HG03159 (cell line): Measurements from ENCODE around the gene TMOD1.

Source experiments
- ATAC-seq: cut with Tn5 transposase; IDR thresholded peaks from one replicate; pipeline ENCODE4 v1.9.1; 2021; ENCODE audit warnings: mild to moderate bottlenecking, moderate library complexity; ENCODE audit not compliant: unreplicated experiment

The TMOD1 gene

DNA sequence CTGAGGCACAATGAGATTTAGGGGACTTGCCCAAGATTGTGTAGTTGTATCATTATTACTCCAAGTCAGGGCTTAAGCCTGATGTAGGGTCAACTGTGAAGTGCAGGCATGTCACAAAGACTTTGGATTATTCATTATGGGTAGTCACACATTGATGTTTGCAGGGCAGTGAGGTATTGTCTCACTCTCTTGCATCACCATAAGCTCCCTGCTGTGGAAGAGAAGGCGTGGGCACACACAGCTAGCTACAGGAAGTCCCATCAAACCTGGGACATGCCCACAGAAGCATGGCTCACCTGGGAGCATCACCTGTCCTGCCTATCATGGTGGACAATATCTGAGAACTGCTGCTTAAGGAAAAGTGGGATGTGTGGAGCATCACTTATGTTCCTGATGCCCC is 42.1 kb downstream of the TMOD1 start:
- ATAC-seq, result no peak

DNA sequence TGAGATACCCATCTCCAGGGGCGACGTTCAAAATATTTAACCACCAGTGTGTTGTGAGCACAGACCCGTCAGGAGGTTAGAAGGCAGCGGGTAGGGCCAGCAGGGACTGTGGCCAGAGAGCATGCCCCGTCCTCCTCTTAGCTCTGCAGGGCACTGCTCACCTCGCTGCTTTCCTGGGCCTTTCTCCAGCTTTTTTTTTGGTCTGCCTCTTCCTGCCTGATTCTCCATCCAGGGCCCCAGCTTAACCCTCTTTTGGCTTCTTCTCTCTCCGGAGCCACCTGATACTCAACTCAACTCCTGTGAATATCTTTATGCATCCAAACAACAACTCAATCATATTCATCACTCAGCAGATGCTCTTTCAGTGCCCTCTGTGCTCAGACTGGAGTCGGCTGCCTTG is 44.0 kb downstream of the TMOD1 start:
- no peak for ATAC-seq

DNA sequence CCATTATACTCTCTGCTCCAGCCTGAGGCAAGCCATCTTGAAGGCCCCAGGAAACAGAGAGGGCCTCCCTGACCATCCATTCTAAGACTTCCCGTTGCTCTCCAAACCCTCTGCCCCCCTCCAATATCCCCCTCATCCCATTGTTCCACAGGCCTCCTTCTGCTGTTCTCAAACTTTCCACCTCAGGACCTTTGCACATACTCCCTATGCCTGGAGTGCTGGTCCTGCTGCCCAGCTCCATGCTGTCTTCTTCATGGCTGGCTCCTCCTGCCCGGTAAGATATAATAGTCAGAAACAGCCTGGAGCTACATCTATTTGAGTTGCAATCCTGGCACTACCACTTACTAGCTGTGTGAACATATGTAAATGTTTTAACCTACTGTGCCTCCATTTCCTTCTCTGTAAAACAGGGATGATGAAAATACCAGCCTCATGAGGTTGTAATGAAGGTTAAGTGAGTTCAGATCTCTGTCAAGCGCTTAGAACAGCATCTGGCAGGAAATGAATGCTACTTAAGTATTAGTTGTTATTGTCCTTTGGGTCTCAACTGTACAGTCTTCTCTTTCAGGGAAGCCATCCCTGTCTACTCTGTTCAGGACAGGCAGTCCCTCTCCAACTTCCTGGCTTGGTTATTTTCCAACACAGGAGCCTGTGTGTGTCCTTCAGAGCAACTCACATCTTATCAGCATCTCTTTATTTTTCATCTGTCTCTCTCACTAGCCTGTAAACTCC is 45.8 kb downstream of the TMOD1 start:
- no peak for ATAC-seq

DNA sequence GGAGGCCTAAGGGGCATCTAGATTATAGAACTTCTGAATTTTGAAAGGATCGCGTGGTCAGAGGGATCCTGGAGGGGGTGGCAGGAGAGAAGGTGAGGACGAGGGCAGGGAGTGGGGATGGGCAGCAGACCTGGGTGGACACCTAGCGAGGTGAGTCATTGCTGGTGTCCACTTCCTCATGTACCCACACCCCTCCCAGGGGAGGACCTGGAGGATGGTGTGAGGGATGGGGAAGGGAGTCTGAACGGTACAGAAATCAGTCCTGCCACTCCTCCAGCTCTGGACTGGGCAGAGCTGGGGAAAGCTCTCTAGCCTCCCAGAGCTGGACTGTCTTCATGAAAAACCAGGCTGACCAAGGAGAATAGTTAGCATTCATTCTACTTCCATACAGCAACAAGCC is 46.9 kb downstream of the TMOD1 start:
- ATAC-seq, result no peak

DNA sequence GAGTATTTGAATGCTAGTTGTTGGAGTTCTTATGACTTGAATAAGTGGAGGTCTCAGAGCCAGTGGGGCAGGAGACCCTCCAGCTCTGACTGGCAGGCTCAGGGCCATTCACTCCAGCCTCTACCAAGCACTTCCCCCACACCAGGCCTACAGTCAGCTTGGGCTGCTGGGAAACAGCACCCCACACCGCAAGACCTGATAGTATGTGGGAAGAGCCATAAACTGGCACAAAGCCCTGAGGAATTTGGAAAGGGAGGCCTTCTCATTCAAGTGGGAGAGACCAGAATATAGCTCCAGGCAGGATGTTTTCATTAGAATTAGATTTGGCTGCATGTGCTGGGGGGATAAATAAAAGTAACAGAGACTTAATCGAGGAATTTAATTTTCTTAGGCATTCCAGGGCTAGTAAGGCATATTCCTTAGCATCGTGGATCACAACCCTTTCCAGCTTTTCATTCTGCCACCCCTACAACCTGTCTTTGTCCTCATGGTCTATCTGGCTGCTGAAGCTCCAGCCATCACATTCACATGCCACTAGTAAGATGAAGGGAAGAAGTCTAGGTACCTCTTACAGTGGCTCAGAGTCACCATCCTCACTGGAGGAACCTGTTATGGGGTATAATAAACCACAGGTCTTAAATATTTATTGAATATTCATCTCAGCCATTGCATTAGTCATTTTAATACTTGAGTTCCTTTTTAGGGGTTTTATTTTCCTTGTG is 47.5 kb downstream of the TMOD1 start:
- no peak for ATAC-seq

DNA sequence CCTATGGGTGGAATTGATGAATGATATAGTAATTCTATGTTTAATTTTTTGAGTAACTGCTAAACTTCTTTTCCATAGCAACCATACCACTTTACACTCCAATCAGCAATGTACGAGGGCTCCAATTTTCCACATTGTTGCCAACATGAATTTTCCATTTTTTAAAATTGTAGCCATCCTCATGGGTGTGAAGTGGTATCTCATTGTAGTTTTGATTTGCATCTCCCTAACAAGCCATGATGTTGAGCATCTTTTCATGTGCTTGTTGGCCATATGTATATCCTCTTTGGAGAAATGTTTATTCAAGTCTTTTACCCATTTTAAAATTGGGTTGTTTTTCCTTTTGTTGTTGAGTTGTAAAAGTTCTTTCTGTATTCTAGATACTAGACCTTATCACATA is 48.9 kb downstream of the TMOD1 start:
- ATAC-seq, result no peak

DNA sequence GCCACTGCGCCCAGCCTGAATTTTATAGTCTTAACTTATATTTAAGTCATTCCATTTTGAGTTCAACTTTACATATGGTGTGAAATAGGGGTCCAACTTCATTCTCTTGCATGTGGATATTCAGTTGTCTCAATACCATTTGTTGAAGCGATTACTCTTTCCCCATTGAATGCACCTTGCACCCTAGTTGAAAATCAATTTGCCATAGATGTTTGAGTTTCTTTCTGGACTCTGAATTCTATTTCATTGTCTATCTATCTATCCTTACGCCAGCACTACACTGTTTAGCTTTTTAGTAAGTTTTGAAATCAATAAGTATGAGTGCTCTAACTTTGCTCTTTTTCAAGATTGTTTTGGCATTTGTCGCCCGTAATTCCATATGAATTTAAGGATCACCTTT is 49.8 kb downstream of the TMOD1 start:
- no peak for ATAC-seq

DNA sequence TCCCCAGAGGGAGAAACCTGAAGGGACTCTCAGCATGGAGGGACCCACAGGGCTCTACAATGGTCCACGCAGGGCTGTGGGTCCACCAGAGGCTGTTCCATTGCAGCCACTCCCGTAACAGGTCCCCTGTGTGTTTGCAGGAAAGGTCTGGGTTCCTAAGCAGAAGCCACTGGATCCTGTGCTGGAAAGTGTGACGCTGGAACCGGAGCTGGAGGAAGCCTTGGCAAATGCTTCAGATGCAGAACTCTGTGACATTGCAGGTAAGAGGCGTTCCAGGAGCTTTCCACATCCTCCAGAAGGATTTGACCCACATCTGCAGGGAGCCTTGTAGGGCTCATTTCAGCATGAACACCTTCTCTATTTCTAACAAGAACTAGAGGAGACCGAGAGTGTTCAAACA is 51.7 kb downstream of the TMOD1 start:
- ATAC-seq, result no peak

DNA sequence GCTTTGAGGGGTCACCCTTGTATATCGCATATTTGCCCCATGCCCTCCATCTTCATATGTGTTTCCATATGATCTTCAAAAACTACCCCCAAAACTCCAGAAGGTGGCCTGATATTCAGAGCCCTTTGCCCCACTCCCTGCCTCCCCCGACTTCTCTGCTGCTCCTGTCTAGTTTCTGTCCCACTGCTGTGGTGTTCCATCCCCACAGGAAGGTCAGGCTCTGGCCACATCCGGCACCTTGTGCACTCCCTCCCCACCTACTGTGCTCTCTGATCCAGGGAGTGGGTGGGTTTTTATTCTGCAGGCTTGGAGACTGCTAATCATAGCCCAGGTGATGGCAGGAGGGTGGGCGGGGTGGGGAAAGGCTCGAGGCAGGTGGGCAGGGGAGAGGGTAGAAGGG is 52.4 kb downstream of the TMOD1 start:
- ATAC-seq, result no peak

DNA sequence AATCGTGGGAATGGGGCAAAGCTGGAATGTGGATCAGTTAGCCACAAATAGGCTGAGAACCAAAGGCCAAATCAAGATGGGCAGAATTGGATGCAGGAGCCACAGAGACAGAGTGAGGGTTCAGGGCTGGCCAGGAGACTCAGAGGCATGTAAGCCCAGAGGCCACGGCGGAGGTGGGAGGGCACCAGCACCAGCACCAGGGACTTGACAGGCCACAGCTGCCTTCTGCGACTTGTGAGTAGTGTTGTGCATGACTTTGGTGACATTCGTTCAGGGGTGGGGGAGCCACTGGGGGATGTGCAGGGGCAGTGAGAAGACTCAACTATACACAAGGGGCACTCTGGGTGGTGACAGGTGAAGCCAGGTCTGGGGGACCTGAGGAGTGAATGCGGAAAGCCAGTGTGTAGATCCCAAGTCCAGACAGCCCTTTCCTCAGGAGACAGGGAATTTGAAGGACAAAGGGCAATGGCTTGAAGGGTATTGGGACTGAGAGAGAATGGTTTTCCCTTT is 53.2 kb downstream of the TMOD1 start:
- ATAC-seq, result no peak

DNA sequence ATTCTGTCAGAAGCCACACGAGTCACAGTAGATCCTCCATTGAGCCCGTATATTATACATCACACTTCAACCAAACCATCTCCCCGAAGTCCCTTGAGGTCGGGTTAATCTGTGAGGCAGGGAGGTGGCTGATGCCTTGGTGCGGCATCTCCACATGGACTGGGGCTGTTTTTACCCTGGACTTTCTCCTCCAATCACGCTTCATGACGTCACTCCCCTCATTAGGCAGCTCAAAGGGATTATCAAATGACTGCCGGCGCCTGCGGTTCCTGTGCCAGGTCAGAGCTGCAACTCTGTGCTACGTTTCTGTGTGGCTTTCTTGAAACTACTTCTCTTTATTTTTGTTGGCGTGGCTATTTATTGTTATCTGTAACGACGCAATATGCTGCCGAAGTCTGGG is 53.7 kb downstream of the TMOD1 start:
- ATAC-seq, result no peak

DNA sequence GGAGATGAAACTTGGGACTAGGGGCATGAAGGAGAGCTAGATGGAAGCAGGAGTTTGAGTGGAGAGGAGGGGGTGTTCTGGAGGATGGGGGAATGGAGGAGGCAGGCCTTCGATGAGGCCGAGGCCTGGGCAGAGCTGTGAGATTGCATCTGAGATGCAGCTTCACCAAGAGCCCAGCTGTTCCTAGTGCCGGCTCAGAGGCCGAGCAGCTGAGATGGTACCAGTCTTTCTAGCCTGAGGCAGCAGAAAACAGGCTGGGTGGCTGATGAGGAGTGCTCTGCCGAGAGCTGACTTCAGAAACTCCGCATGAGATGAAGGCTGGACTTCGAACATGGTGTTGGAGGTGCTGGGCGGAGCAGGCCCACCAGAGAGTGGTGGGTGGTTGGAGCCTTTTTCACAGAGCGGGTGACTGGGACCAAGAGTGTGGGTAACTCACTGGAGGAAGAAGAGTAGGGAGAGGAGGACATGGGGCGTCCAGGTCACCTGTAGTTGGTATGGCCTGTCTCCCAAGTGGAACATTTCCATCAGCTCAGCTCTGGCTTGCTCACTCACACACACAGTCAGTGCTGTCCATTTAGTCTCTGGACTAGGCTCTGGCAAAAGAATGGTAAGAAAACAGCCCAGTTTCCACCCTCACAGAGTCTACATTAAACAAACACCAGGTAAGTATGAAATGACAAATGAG is 54.7 kb downstream of the TMOD1 start:
- no peak for ATAC-seq

DNA sequence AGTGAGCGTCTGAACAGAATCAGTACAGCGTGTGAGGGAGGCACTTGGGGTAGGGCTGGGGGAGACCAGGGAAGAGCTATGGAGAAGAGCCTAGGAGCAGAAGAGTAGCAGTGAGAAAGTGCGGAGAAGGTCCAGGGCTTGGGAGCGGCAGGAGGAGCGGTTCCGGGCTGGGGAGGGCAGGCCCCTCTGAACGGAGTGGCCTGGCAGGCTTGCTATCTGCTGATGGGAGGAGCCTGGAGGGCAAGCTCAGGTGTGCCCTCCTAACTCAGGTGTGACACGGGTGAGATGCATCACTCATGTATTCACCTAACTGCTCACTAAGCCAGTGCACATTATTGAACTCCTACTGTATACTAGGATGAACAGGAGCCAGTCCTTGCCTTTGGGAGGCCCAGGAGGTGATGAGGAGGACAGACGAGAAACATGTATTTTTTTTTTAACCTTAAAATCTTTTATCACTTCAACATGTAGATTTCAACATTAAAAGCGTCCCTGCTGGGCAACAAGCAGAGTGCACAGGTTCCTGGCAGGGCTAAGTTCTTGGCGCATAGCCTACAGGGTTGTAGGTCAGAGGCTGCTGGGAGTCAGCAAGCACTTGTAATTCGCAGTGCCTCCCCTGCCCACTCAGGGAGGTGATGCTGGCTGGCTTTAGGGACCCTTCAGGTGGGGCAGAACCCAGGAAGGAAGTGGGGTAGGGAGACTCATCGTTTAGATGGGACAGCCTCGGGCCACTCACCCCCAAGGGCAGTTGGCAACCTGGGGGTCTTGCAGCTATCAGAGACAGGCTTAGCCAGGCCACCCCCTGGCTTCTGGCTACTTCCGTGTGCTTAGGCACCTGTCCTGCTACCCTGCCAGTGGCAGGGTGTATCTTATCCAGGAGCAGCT is 55.5 kb downstream of the TMOD1 start:
- ATAC-seq, result no peak

DNA sequence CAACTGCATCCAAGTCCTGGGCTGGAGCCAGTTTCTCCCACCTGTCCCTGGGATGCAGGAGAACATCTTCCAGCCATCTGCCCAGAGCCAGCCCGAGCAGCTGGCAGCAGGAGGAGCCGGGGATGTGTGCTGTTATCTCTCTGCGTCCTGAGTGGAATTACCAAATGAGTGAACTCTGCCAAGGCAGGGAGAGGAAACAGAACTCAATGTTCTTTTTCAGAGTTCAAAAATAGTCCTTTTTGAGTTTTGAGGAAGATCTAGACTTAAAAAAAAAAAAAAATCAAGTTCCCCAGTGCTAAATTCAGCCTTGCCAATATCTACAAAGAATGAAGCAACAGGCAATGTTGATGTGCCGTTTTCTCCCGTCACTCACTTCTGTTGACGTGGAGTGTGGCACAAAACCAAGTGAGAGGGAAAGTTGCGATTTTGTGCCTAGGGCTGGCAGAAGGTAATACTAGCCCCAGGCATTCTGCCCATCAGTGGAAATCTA is 56.2 kb downstream of the TMOD1 start:
- no peak for ATAC-seq

DNA sequence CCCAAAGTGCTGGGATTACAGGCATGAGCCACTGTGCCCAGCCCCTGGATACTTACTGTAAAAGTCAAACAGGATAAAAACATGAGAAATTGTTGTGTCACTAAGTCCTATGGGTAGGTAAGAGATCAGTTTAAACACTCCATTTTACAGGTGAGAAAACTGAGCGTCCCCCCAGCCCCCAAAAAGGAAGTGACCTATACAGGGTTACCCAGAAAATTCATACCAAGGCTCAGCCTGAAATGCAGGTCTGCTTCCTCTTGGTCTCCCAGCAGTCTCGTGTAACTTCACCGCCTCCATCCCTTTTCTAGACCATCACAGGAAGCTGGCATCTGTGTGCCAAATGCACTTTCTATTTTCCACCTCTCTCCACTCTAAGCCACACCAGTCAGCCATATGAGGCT is 57.2 kb downstream of the TMOD1 start:
- peak; percentile 20 for ATAC-seq

DNA sequence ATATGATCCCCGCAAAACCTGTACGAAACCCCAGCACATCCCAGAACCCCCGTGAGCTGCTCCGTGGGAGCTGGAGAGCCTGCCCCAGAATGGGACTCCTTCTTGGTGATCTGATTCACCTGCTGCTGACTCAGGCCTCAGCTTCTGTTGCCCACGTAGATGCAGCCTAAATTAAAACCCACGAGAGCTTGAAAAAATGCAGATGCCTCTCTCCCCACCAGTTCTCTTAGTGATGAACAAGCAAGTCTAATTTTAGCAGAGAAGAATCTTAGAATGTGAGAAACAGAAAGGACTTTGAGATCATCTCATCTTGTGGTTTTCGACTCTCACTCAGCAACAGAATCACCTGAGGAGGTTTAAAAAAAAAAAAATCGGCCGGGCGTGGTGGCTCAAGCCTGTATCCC is 57.6 kb downstream of the TMOD1 start:
- peak; percentile 79 for ATAC-seq

DNA sequence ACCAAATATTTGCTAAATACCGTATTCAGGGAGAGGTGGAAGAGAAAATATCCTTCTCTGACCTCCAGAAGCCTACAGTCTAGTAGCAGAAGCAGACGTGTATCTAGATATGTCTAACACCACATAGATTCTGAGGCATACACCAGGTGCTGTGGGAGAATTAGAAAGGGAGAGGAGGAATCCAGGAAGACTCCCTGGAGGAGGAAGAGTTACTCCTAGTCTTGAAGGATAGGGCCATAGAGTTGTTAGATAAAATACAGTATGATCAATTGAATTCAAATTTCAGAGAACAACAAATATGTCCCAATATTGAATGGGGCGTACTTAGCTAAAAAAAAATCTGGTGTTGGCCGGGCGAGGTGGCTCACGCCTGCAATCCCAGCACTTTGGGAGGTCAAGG is 58.7 kb downstream of the TMOD1 start:
- no peak for ATAC-seq

DNA sequence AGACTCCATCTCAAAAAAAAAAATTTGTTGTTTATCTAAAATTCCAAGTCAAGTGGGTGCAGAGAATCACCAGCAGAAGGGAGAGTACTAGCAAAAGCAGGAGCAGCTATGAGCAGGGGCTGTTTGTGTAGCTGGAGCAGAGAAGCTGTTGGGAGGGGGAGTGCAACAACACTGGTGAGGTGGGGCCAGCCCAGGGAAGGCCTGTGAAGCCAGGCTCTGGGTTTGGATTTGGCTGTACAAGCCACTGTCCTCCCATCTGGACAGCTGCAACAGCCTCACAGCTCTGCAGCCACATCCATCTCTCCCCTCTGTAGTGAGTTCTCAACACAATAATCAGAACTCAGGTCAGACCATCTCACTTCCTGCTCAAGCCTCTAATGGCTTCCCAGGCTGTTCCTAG is 59.4 kb downstream of the TMOD1 start:
- no peak for ATAC-seq

DNA sequence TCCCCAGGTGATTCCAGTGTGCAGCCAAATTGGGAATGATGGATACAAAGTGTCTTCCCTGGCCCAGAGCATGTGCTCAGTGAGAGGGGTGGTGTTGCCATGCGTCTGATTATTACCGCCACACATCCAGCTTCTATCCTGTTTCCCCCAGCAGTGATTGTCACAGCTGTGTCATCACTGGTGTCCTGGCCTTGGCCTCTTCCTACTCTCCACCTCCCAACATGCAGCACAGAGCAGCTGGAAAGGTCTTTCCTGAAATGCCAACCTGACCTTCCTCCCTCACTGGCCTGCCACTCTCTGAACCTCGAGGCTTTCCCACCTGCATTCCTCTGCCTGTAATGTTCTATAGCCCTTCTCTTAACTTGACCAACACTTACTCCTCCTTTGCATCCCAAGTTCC is 60.0 kb downstream of the TMOD1 start:
- ATAC-seq, result no peak

DNA sequence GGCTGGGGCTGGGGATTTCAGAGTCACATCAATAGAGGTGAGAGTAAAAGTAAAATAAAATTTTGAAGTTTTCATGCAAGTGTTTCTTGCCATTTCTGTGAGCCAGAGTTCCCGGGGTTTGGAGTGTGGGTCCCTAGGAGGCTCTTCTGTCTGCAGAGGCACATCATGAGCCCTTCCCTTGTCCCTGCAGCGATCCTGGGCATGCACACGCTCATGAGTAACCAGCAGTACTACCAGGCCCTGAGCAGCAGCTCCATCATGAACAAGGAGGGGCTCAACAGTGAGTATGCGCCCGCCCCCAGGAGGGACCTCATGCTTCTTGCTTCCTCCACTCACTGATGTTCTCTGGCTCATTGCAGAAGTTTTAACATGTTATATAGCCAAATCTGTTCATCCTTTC is 61.1 kb downstream of the TMOD1 start:
- no peak for ATAC-seq
